Skin epidermis (tissue), 12 donors: Measurements from ENCODE around the gene ADCY2.
A peak's percentile ranks its signal among the peaks of the same experiment; 100 is the strongest.

Experiments
- H3K27ac ChIP-seq, 21 experiments: fragments of 200-600 bp; sonication (generic) in 11 of 21; one replicate each; pipeline ENCODE4 v1.5.0; 2020; ENCODE audit warnings: mild to moderate bottlenecking in 3 of 21, inconsistent platforms in 2 of 21, moderate library complexity in 2 of 21
- H3K4me3 ChIP-seq, 7 experiments: fragments of 200-600 bp; sonication (generic) in 2 of 7; one replicate each; pipeline ENCODE4 v1.5.0; 2020; ENCODE audit warnings: inconsistent platforms in 2 of 7, mild to moderate bottlenecking in 2 of 7, moderate library complexity in 1 of 7

Gene ADCY2

GRCh38 chr5:7846327-7846726 lies 450.4 kb downstream of the ADCY2 start:
- no peak overlapping the region for H3K27ac ChIP-seq
- no peak overlapping the region for H3K4me3 ChIP-seq

DNA sequence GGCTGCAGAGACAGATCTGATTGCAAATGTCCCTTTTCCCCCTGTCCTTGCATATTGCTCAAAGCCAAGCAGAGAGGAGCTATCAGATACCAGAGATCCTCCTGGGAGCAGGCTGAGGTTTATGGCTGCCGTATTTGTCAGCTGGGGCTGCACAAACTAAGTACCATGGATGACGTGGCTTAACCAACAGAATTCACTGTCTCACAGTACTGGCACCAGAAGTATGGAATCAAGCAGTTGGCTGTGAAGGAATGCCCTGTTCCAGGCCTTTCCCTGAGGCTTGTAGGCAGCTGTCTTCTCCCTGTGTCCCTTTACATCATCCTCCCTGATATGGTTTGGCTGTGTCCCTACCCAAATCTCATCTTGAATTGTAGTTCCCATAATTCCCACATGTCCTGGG lies 452.4 kb downstream of the ADCY2 start:
- no peak overlapping the region for H3K27ac ChIP-seq
- no peak overlapping the region for H3K4me3 ChIP-seq

- peak overlapping the region; percentile 15 to 52 (median 42) for H3K4me3 ChIP-seq
- peak overlapping the region in 2 of 21 experiments; percentile 44 to 52 for H3K27ac ChIP-seq
Observed at GRCh38 chr5:7849681-7850394, 453.9 kb downstream of the ADCY2 start.

- Histone ChIP-seq H3K4me3 (peak within 1 kb of the TSS; percentile 19 to 52 (median 42)), H3K27ac (peak within 1 kb of the TSS in 4 of 21 experiments; percentile 44 to 58 (median 53))
Observed at GRCh38 chr5:7850395-7851239, 454.7 kb downstream of the ADCY2 start, which contains the start of gene CFAP90. CFAP90 (minus strand) TSS chr5:7851133; CDS start chr5:7851021, 112 bp downstream.

- Histone ChIP-seq H3K27ac (peak overlapping the region in 2 of 21 experiments; percentile 54 to 58), H3K4me3 (peak overlapping the region in 4 of 7 experiments; percentile 42 to 52 (median 46))
Observed at GRCh38 chr5:7851240-7851592, 455.3 kb downstream of the ADCY2 start.

DNA sequence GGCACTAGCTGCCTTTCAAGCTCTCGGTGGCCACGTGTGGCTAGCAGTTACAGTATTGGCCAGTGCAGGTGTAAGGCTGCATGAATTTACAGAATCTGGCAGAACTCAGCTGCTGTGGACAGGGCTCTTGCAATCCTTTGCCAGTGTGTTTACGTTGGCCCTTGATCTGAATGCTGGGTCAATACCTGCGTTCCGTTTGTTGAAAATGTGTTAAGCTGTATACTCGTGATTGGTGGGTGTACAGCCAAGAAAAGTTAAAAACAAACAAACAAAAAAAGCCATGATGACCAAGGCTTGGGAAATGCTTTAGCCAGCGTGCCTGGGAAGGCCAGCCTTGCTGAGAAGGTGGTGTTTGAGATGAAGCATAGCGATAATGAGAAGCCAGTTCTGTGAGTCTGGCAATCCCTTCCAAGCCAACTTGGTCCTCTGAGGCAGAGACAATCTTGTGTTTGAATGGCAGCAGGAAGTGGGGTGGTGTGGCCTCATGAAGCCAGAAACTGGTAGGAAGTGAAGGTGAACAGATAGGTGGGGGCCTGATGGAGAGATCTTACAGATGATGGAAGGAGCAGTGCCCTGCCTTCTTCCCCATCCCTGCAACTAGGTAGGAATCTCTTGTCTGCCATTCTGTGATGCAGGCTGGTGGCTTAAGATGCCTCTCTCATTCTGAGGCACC lies 455.8 kb downstream of the ADCY2 start:
- Histone ChIP-seq H3K27ac (no peak overlapping the region), H3K4me3 (no peak overlapping the region)

DNA sequence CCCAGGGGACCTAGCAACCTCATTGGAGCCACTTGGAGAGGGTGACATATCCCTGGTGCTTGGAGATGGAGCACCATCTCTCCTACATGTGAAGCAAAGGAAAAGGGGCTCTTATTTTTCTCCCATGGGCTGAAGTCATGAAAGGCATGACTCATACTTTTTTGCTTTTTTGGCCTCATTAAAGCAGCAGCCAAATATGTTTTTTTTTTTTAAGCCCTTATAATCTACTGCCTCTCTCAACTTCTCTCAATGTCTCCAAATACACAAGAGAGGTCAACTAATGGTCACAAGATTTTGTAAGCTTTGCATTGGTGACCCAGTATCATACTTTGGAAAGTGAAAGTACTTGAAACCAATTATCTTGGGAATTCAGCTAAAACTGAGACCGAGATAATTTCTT lies 456.6 kb downstream of the ADCY2 start:
- Histone ChIP-seq H3K4me3 (no peak overlapping the region), H3K27ac (no peak overlapping the region)

DNA sequence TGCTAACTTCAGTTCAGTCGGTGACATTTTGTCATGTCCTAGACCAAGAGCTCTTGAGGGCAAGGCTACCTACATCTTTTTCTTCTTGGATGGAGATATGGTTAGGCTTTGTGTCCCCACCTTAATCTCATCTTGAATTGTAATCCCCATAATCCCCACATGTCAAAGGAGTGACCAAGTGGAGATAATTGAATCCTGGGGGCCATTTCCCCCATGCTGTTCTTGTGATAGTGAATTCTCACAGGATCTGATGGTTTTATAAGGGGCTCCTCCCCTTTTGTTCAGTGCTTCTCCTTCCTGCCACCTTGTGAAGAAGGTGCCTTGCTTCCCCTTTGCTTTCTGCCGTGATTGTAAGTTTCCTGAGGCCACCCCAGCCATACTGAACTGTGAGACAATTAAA lies 457.1 kb downstream of the ADCY2 start:
- Histone ChIP-seq H3K27ac (no peak overlapping the region), H3K4me3 (no peak overlapping the region)

GRCh38 chr5:7855611-7856010 lies 459.7 kb downstream of the ADCY2 start:
- no peak overlapping the region for H3K27ac ChIP-seq
- no peak overlapping the region for H3K4me3 ChIP-seq

DNA sequence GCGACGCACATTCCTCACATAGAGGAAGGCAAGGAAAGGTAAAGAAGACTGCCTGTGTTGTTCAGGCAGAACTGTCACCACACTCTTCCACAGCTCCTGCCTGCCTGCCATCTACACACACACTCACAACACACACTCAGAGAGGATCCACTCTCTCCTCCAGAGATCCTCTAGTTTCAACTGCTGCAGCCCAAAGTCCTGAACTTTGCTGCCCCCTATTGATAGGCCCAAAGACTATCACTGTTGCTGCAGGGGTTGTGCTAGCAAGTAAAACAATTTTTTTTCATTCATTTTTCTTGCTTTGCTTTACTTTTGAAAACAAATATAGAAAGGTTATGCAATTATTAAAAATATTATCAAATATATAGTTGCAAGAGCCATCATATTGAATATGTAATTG lies 460.9 kb downstream of the ADCY2 start:
- Histone ChIP-seq H3K27ac (no peak overlapping the region), H3K4me3 (no peak overlapping the region)

- H3K27ac ChIP-seq = no peak overlapping the region
- H3K4me3 ChIP-seq = no peak overlapping the region
Observed at GRCh38 chr5:7857361-7857760, 461.4 kb downstream of the ADCY2 start.

DNA sequence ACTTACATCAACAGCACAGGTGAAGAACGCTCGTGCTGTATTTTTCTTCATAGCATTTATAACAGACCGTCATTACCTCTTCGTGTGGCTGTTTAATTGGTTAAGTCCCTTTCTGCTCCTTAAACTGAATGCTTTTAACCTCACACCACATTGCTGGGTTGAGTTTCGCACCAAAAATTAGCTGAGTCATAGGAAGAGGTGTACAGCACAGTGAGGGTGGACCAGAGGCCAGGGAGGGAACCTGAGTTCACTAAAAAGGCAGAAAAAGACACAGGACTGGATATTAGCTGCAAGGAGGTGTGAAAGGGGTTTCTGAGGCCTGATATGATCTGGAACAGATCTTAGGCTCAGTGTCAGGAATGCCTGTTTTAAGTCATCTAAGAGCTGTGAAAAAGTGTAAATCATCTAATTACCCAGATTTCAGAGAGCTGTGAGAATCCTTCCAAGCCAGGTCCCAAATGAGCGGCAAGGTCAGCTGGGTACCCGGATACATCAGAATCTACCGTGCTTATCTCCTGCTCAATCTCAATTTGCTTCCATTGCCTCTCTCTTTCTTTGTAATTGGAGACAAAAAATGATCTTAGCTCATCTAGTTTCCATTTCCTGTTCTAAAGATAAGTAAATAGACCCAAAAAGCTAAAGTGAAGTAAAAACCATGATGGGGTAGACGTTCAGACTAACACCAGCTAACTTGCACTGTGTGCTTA lies 462.1 kb downstream of the ADCY2 start:
- peak overlapping the region in 1 of 21 experiments; percentile 4 for H3K27ac ChIP-seq

GRCh38 chr5:7866196-7866595 lies 470.3 kb downstream of the ADCY2 start:
- no peak overlapping the region for H3K4me3 ChIP-seq
- H3K27ac ChIP-seq = no peak overlapping the region

More for the DNA sequence above, 462.1 kb downstream of the ADCY2 start:
- no peak overlapping the region for H3K4me3 ChIP-seq

- Histone ChIP-seq H3K4me3 (no peak overlapping the region), H3K27ac (no peak overlapping the region)
Observed at GRCh38 chr5:7867260-7867659, 471.3 kb downstream of the ADCY2 start.

- Histone ChIP-seq H3K4me3 (peak overlapping the region; percentile 96 to 100 (median 99)), H3K27ac (peak overlapping the region; percentile 41 to 97 (median 91))
Observed at GRCh38 chr5:7868427-7868772, 472.5 kb downstream of the ADCY2 start.

GRCh38 chr5:7868773-7869473 lies 473.0 kb downstream of the ADCY2 start, which contains the start of the genes FASTKD3 and MTRR:
FASTKD3 (minus strand) TSS chr5:7869031; CDS start chr5:7868083, 948 bp downstream.
MTRR (plus strand) TSS chr5:7869148; CDS start chr5:7870795, 1,647 bp downstream.
- Histone ChIP-seq H3K4me3 (peak within 1 kb of the TSS; percentile 96 to 100 (median 99)), H3K27ac (peak within 1 kb of the TSS; percentile 55 to 97 (median 91))

GRCh38 chr5:7869474-7870136 lies 473.7 kb downstream of the ADCY2 start:
- peak overlapping the region; percentile 55 to 97 (median 91) for H3K27ac ChIP-seq
- H3K4me3 ChIP-seq = peak overlapping the region; percentile 96 to 100 (median 99)

DNA sequence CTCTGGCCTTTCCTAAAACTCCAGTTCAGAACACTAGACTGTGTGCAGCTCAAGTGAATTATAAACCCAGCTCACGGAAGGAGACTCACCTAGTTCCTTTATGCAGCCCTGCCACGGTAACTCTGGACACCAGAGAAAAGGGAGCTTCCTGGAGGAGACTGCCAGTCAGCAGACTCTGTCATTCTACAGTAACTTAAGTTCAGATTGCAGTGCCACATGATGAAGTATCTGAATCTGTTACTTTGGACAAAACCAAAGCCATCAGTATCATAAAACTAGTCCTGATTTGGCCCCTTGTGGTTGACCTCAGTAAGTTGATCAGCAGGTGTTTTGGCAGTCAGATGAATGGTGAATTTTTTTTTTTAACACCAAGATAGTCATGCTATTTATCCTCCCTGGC lies 475.7 kb downstream of the ADCY2 start:
- H3K27ac ChIP-seq = no peak overlapping the region

More for the DNA sequence above, 475.7 kb downstream of the ADCY2 start:
- H3K4me3 ChIP-seq = no peak overlapping the region
